ENCODE measurements around the gene TTC32.
"Not testable (repeated sequence)": the region's sequence is repeated elsewhere in the genome, so short reads cannot be mapped to it uniquely, and the experiment has no call there.

Gene TTC32

DNA sequence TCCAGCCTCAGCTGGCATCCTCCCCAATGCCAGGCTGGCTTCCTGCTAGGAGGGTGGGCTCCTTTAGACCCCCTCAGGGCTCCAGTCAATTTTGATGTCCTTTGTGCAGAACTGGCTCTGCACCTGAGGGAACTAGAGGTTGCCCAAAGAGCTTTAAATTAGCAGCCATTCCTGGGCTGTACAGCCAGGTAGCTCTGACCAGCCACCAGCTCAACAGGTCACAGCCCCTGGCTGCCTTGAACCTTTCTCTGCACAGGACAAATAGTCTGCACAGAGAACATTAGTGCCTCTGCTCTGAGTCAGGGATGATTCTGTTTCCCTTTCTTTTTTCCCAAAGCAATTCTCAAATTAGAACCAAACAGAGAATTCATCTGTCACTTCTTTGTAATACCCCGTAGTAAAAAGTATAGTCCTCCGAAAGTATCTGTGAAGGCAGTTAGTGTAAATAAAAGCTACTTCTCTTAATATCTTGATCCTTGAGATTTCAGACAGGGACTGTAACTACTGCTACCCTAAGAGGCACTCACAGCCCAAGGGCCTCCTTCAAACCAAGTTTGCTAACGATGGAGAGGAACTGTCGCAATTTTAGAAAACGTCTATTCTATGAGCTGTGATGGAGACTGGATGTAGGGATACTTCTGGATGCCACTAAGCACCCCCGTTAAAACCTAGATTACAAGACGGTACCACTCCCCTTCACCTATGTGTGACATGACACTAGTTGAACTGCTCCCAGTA is 3.0 kb downstream of the TTC32 start:
- no peak for DNase-seq

DNA sequence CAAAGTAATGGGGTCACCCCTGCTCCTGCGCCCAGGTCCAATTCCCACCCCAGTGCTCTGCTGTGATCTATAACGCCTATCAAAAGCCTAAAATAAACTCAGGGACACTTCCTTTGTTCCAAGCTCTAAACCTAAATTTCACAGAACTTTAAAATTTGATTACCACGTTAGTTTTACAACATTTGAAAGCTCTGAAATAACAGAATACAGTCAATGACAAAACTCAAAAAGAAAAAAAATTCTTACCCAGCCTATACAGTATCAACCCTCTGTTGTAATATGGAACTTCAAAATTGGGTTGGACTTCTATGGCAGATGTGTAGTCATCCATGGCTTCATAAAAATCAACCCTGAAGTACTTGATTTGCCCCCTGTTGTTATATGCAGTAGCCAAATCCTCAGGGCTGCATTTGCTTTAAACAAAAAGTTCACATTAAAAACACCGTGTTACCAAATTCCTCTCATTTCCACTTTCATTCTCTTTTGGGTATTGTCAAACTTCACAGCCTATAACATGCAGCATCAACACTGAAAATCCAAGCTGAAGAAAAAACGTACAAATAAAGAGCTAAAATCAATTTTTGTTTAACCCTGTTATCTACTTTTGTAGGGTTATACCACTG is 4.0 kb downstream of the TTC32 start:
- no peak for DNase-seq

DNA sequence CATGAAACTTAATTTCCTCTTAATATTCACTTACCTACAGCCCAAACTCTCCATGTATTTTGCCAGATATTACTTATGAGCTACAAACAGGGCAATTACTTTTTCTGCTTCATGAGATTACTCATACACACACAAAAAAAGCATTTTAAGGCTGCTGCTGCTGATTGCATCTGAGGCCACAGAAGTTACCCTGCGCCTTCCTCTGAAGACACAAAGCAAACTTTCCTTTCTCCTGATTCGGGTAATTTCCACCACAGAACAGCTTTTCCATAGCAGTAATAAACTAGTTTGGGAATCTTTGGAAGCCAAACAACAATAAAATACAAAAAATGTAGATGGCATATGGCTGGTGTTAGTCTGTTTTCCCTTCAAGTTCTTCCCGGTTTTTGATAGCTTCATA is 6.2 kb downstream of the TTC32 start:
- DNase-seq: no peak

DNA sequence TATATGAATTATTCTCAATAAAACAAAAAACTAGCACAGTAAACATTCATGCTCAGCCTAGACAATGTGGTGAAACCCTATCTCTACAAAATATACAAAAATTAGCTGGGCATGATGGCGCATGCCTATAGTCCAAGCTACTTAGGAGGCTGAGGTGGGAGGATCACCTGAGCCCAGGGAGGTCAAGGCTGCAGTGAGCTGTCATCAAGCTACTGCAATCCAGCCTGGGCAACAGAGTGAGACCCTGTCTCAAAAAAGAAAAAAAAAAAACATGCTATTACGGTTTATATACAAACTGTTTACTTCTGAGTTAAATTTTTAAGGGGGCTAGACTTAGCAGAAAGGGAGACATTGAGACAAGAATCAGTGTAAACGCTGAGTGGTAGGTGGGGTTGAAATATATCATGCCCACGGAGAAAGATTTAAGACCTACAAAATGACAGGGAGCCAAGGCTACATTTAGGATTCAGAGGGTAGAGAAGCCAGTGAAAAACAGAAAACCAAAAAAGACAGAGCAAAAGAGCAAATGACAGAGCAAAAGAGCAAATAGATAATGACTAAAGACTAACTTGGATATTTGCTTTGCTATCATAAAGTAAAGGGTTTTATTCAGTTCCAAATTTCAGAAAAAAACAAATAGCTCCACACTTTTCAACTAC is 7.5 kb downstream of the TTC32 start:
- no peak for DNase-seq

DNA sequence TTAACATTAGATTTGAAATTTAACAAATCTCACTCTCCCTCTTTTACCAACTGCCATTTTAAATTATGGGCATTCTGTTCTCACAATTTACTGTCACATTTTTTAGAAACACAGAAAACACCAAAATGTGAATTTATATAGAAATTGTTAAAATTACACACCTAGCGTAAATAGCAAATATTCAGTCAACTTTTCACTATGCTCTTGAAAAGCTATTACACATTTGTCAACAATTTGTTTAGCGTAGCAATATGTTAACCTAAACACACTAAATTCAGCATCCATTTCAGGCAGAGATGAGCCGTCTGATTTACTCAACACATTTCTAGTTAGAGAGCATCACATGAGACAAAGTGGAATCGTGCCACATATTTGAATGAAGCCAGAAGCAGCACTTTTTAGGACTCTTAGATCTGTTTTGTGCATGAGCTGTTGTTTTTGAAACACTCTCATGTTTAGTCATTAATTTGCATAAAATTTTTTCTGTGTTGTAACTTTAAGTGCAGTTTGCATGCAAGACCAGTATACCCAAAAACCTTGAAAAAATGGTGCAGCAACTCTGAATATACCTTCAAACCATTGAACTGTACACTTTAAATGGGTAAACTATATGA is 8.2 kb downstream of the TTC32 start:
- DNase-seq: no peak

DNA sequence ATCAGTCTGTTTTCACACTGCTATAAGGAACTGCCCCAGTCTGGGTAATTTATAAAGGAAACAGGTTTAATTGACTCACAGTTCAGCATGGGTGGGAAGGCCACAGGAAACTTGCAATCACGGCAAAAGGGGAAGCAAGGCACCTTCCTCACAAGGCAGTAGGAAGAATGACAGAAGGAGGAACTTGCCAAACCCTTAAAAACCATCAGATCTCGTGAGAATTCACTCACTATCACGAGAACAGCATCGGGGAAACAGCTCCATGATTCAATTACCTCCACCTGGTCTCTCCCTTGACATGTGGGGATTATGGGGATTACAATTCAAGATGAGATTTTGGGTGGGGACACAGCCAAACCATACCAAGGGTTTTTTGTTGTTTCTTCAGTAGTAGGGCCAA is 9.8 kb downstream of the TTC32 start:
- not testable (repeated sequence) for DNase-seq

DNA sequence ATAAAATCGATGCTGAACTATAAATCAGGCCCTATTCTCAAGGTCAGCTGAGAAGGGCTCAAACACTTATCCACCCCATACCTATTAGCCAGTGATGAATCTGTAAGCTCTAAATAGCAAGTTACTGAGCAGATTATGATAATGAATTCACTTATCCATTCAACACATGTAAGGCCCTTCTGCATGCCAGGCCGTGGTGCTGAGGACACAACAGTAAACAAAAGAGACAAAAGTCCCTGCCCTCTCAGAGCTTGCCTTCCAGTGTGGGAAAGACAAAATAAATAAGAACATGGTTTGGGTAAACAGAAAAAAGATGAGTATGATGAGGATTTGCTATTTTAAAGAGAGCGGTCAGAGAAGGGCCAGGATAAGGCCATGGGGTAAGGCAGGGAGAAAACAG is 11.7 kb downstream of the TTC32 start:
- DNase-seq: no peak

DNA sequence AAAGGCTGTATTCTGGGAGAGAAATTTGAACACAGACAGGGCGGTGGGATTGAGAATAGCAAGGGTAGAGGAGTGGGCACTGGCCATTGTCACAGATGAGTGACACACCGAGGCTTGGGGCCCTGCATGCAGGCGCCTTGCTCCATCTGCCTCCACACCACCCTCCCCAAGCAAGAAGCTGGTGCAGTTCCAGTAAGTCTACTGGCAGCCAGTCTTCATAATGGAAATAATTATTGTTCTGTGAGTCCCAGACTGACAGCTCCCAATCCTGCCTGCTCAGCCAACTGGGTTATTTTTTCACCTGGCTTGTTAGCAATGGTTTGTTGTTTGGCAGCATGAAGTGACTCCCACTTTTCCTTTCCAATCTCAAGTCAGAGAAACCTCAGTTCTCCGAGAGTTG is 13.0 kb downstream of the TTC32 start:
- no peak for DNase-seq

DNA sequence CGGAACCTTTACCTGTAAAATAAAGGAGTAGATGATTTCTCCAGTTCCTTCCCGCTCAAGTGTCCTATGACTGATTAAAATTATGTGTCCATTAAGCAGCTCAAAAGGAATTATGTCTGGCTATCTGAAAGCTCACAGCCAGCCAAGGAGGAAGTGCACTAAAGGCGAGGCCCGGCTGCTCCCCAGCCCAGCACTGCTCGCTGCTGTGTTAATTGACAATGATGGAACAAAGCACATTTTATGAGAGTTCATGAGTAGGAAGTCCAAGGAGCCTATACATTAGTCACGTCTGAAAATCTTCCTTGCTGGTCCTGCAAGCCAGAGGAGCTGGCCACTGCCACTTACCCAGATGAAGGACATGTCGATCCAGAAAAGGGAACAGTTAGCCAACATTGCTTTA is 14.3 kb downstream of the TTC32 start:
- DNase-seq: no peak

DNA sequence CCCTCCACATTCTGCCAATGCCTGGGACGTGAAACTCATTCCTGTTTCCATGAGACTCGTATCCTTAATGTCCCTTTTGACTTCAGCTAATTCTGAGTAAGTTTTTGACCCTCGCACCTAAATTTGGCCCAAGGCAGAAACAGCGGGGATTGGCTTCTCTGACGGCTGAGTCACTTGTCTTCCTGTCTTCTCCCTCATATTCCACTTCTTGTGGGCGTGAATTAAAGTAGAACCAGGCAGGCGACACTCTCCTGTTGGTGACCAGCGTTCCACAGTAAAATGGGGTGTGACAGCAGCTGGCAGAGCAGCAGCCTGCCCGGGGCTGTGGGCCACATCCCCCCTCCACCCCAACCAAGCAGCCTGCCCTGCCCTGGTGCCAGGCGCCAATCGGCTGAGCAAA is 15.5 kb downstream of the TTC32 start:
- DNase-seq: no peak

DNA sequence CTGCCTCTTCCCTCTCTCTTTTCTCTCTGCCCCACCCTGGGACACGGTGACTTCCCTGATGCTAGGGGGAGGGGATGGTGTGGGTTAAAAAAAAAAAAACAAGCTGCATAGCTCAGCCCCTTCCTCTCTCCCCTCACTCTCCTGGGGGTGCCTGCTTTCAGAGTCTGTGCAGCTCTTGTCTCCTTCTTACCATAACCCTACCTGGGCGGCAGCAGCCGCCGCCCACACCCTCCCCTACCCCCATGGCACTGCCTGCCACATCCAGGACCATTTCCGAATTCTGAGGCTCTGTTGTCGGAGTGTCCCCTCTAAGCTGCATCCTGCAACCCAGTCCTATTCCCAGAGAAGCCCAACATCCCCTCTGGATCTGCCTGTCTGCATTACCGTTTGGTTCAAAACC is 16.0 kb downstream of the TTC32 start:
- no peak for DNase-seq

DNA sequence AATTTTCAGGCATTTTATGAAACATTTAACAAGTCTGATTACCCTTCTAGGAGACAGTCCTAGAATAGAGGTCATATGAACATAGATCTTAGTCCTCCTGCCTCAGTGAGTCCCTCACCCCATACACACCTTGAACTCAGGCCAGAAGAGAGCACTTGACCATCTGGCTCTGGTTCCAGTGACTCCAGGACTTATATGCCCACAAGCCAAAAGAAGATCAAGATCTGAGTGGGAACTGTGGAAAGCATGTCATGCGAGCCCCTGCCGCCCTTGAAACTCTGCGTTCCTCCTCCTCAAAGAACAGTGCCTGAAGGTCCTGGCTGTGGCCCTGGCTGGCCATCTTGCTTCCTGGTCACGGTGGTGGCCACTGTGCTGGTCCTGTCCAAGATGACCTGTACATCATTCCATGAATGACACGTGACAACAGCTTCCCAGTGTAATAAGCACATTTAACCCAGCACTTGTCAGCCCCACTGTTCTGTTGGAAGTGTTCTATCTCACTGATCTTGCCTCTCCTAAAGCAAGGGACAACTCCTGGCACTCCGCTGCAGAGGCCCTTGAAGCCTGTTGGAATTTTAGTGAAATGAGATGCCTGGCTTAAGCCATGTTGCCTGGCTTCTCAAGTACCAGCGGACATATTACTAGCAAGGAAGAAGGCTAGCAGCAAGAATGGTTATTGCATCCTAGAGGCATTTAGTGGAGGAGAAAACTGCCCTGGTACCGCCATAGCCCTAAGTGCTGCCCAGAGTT is 17.6 kb downstream of the TTC32 start:
- no peak for DNase-seq

DNA sequence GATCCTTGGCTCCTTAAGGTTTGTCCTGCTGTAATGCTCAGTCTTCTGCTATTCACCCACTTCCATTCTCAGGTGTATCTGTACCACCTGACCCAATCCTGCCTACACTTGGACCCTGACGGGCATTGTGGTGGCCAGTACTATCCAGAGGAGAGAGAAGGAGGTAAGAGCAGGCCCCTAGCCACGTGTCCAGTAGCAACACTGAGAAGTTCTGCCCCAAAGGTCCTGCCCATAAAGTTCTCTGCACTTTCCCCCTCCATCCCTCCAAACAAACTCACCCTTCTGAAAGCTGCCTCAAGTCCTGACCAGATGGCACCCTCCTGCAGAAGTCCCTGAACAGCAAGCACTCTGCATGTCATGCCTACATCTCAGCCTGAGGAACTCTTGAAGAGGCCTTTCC is 18.3 kb downstream of the TTC32 start:
- DNase-seq: no peak

DNA sequence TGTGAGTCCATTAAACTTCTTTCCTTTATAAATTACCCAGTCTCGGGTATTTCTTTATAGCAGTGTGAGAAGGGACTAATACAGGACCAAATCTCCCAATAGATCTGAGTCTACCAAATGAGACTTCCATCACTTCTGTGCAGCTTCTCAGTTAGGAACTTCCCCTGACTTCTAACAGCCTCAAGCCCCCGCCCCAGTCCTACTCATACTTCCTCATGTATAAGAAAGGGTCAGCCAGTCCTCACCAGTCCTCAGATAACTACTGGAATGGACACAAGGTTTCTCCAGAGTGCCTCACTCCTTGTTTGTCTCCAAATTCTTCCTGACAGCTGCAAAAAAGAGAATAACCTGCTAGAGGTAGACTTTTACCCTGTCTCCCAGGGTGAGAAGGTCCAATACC is 19.5 kb downstream of the TTC32 start:
- DNase-seq: no peak

DNA sequence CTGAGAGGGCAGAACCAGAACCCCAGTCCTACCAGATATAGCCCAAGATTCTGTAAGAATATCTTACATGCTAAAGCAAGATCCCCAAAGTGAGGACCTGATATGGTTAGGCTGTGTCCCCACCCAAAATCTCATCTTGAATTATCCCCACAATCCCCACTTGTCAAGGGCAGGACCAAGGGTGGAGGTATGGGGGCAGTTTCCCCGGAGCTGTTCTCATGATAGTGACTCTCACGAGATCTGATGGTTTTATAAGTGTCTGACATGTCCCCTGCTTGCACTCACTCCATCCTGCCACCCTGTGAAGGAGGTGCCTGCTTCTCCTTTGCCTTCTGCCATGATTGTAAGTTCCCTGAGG is 19.9 kb downstream of the TTC32 start:
- no peak for DNase-seq

DNA sequence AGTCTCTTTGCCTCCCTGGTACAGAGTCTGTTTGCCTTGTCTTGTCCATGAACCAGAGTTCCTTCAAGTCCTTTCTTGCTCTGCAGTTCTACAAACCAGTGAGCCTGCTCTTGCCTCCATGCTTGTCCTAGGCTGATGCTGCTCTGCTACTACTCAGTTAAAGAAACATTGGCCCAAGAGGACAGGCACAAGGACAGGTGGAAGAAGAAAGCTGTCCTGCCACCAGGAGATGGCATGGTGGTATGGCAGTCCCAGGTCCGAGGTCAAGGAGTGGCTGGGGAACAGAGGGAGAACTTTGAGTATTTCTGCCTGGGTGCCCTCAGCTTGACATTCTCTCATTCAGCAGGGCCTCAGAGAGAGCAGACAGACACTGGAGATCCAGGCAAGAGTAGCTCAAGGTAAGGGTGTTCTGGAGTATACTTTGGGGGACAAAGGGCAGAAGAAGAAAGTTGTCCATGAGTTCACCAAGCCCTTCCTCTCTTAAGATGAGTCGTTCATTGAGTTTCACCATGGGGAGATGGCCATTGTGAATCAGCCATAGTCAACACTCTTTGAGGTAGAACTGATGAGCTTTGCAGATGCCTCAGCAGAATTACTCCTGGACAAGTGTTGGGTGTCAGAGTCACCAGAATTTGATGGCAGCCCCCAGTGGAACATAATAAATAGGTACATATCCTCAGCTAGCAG is 20.4 kb downstream of the TTC32 start:
- no peak for DNase-seq

DNA sequence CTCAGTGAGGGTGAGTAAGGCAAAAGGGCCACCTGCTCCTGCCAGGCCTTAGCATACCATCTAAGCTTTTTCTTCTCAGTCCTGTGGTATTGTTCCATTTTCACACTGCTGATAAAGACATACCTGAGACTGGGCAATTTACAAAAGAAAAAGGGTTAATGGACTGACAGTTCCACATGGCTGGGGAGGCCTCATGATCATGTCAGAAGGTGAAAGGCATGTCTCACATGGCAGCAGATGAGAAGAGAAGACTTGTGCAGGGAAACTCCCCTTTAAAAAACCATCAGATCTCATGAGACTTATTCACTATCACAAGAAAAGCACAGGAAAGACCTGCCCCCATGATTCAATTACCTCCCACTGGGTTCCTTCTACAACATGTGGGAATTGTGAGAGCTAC is 21.6 kb downstream of the TTC32 start:
- DNase-seq: not testable (repeated sequence)

DNA sequence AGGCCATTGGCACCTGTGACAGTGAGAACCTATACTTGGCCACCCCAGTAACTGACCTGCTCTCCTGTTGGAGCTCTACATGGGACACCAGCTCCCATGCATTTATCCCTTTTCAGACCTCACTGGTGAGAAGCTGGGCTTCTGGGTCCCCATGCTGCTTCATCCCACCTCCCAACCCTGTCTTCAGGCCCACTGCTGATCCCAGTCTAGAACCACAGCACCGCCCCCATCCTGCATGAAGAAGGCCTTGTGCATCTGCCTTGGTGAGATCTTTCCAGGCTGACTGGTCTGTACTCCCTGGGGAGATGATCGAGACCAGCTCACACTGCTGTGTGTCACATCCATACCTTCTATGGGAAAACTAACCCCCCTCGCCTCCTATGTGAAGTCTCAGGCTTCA is 22.7 kb downstream of the TTC32 start:
- DNase-seq: no peak

DNA sequence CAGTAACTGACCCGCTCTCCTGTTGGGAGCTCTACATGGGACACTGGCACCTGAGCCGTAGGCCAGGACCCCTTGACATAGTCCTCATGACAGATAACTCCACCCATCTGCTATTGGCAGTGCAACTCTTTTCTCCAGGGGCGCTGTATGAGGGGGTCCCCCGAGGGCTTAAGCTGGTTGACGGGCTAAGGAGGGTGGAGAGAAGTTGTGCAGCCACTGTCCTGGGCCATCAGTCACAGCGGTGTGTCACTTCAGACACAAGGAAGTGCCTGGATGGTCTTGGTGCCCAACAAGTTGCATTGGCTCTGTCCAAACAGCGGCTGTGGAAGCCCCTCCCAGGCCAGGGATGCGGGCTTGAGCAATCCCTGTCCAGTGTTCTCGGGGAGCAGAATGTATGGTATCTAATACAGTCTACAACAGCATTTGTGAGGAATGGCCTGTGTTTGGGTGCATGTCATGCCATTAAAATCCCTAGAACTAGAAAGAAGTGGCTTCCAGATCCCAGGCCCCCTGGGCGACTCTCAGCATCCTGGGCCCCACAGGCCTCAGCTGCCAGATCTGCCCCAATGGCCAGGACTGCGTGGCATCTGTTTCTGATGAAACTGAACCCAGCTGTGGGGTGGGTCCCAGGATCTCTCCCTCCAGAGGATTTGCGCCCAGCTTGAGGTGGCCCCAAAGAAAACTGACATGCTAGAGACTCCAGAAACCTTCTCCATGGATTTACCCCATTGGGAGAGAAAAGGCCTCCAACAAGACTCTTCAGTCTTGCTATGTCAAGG is 23.3 kb downstream of the TTC32 start:
- DNase-seq: no peak

DNA sequence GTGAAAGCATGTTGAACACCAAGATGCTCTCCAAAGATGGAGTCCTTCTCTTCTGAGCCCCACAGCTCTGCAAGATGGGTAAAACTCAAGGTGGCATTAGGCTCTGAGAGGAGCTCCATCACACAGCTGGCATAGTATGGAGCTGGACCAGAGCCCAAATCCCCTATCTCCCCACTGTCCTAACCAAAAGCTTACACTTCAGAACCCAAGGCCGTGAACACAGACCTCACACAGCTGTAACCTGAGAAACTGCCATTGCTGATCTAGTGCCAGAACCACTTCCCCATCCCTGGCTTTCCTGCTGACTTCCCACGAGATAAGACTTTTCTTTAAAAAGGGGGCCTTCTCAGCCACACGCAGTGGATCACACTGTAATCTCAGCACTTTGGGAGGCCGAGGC is 25.0 kb downstream of the TTC32 start:
- DNase-seq: no peak

DNA sequence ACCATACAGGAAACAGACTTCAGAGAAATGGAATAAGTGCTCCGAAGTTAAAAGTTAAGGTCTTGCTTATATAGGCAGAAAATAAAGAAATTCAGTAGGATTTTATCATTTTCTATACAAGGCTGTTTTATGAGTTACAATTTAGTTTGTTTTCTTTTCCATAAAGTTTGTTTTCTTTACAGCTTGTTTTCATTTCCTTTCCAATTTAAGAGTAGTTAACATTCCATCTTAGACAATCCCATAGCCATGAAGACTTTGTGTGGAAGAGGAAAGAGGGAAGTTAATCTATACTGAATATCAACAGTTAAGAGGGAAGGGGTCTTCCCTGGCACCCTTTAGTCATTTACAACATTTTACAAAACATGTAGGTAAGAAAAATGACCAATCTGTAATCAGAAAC is 26.5 kb downstream of the TTC32 start:
- DNase-seq: no peak

DNA sequence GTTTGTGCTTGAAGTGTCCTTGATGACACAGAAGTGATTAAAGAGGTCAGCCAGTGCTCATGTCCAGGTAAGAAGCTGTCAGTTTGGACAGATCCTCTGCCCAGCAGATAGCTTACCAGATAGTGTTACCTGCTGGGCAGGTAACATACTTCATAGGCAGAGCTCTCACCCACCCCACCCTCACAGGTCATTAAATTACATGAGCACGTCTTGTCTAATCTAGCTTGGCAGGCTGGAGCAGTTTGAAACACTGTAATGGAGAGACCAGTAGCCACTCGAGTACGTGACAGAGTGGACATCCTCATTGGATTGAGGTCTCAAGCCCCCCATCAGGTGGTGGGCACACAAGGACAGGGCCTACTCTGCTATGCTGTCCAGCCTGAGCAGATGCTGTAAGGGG is 27.1 kb downstream of the TTC32 start:
- DNase-seq: no peak

Measured in RPMI8226 (cell line).